Small intestine (tissue), 7 donors: Measurements from ENCODE around the gene PRMT7. TPM values are rescaled to one million over a fixed set of nuclear protein-coding genes. Genes with fewer than 3 reads are reported as not detected.
A peak's percentile ranks its signal among the peaks of the same experiment; 100 is the strongest.

Experiments used
- DNase-seq, 2 donors: peaks; one replicate each; pipeline versions ENCODE4 v3.0.0 to v3.0.0-alpha.2; 2013
- FAIRE-seq: peaks from 2 replicates; lab custom pipeline; 2012; peaks lifted over from hg19 to GRCh38; lab: Jason Lieb, UNC
- H3K27ac ChIP-seq, 3 donors: one replicate each; pipeline ENCODE4 v1.5.1; 2013; ENCODE audit warnings: low read length in 2 of 3, mild to moderate bottlenecking in 2 of 3, control low read depth in 1 of 3, inconsistent platforms in 1 of 3, low read depth in 1 of 3, moderate library complexity in 1 of 3
- H3K27me3 ChIP-seq, 3 donors: one replicate each; pipeline ENCODE4 v1.6.1; 2013; ENCODE audit warnings: low read length in 3 of 3, inconsistent platforms in 1 of 3; ENCODE audit not compliant: control insufficient read depth in 3 of 3, insufficient read depth in 3 of 3
- H3K36me3 ChIP-seq, 3 donors: one replicate each; pipeline ENCODE4 v1.6.1; 2013; ENCODE audit warnings: low read length in 3 of 3, inconsistent platforms in 1 of 3, low read depth in 1 of 3, mild to moderate bottlenecking in 1 of 3, moderate library complexity in 1 of 3; ENCODE audit not compliant: control insufficient read depth in 3 of 3, insufficient read depth in 2 of 3
- H3K4me1 ChIP-seq, 3 donors: one replicate each; pipeline ENCODE4 v1.6.1; 2013; ENCODE audit warnings: low read length in 2 of 3, inconsistent platforms in 1 of 3, low read depth in 1 of 3, mild to moderate bottlenecking in 1 of 3, moderate library complexity in 1 of 3; ENCODE audit not compliant: control insufficient read depth in 3 of 3, insufficient read depth in 2 of 3
- H3K4me3 ChIP-seq, 3 donors: one replicate each; pipeline ENCODE4 v1.5.1; 2013; ENCODE audit warnings: low read length in 3 of 3, control low read depth in 1 of 3, inconsistent platforms in 1 of 3, low read depth in 1 of 3, mild to moderate bottlenecking in 1 of 3, moderate library complexity in 1 of 3
- H3K9me3 ChIP-seq, 2 donors: one replicate each; pipeline ENCODE4 v1.6.1; 2013; ENCODE audit warnings: low read depth in 1 of 2, low read length in 1 of 2; ENCODE audit not compliant: control insufficient read depth in 2 of 2, insufficient read depth in 1 of 2
- WGBS, 3 donors: extraction: QIAGEN DNeasy Blood & Tissue Kit; methylation state at CpG; one replicate each; pipeline ENCODE4 v1.1.7; 2013; 5-methylcytosine and 5-hydroxymethylcytosine counted together
- polyA plus RNA-seq, 4 donors: library from polyadenylated mRNA; stranded (reverse) in 3 of 4; unstranded in 1 of 4; fragments of 200-250 nt in 3 of 4; fragments of 120-200 nt in 1 of 4; gene quantifications; one replicate each; pipeline versions ENCODE4 v1.2.1 to v1.2.3, GENCODE V29; 2013
- donor health status: healthy with polysubstance abuse.
- donor health status: control.
- donor health status: control.
- donor health status: Bipolar disorder and iron deficiency.
- donor health status: healthy.

PRMT7 gene
- polyA plus RNA-seq, 4 donors = 13.6 to 46.3 (median 20.2) TPM

GRCh38 chr16:68331879-68332410 is 21.1 kb downstream of the PRMT7 start:
- no peak for FAIRE-seq
- WGBS, 3 donors = 22 to 30% (median 24%) methylated on average over 4 of the region's 4 CpGs

GRCh38 chr16:68332411-68333121 is 21.7 kb downstream of the PRMT7 start:
- WGBS, 3 donors = 36 to 37% (median 37%) methylated on average over 7 of the region's 7 CpGs
- peak; percentile 68 to 71 for DNase-seq
- no peaks in the 10 kb centered on the region for H3K27me3 ChIP-seq
- peak overlapping the region in 2 of 3 donors; percentile 43 to 72 for H3K27ac ChIP-seq
- peaks cover 2 to 50% (median 3%) of the 10 kb centered on the region in 3 donors for H3K4me1 ChIP-seq
- no peak overlapping the region for H3K4me3 ChIP-seq
- no peak for FAIRE-seq
- H3K9me3 ChIP-seq = no peaks in the 10 kb centered on the region
- H3K36me3 ChIP-seq = peaks cover 0 to 24% (median 2%) of the 10 kb centered on the region in 3 donors

More at GRCh38 chr16:68331879-68332410, 21.1 kb downstream of the PRMT7 start:
- Histone ChIP-seq H3K27me3 (no peaks in the 10 kb centered on the region), H3K9me3 (no peaks in the 10 kb centered on the region), H3K4me3 (no peak overlapping the region), H3K4me1 (peaks cover 2 to 55% (median 3%) of the 10 kb centered on the region in 3 donors), H3K36me3 (peaks cover 0 to 25% (median 0%) of the 10 kb centered on the region in 3 donors), H3K27ac (peak overlapping the region in 2 of 3 donors; percentile 43 to 72)
- DNase-seq = no peak

GRCh38 chr16:68335175-68335574 is 24.4 kb downstream of the PRMT7 start:
- Histone ChIP-seq H3K4me3 (no peak overlapping the region), H3K9me3 (no peaks in the 10 kb centered on the region), H3K36me3 (peaks cover 4 to 48% (median 10%) of the 10 kb centered on the region in 3 donors), H3K4me1 (peaks cover 2 to 29% (median 3%) of the 10 kb centered on the region in 3 donors), H3K27me3 (no peaks in the 10 kb centered on the region), H3K27ac (no peak overlapping the region)
- 84 to 97% (median 91%) methylated on average over 5 of the region's 5 CpGs for WGBS, 3 donors
- FAIRE-seq (no peak), DNase-seq (no peak)

- peaks cover 4 to 66% (median 11%) of the 10 kb centered on the region in 3 donors for H3K36me3 ChIP-seq
Observed at GRCh38 chr16:68338326-68339119, 27.7 kb downstream of the PRMT7 start.

GRCh38 chr16:68339214-68339613 is 28.4 kb downstream of the PRMT7 start:
- H3K27ac ChIP-seq = no peak overlapping the region
- H3K4me1 ChIP-seq = peaks cover 0 to under 1% (median 0%) of the 10 kb centered on the region in 3 donors
- peaks cover 4 to 67% (median 11%) of the 10 kb centered on the region in 3 donors for H3K36me3 ChIP-seq
- H3K27me3 ChIP-seq = no peaks in the 10 kb centered on the region
- FAIRE-seq = no peak
- WGBS, 3 donors = 93 to 95% (median 94%) methylated on average over 13 of the region's 13 CpGs
- H3K4me3 ChIP-seq = no peak overlapping the region
- H3K9me3 ChIP-seq = no peaks in the 10 kb centered on the region
- no peak for DNase-seq

More at GRCh38 chr16:68338326-68339119, 27.7 kb downstream of the PRMT7 start:
- no peak overlapping the region for H3K27ac ChIP-seq
- 96 to 97% (median 96%) methylated on average over 16 of the region's 16 CpGs for WGBS, 3 donors
- no peaks in the 10 kb centered on the region for H3K27me3 ChIP-seq
- DNase-seq (no peak), FAIRE-seq (no peak)
- H3K9me3 ChIP-seq = no peaks in the 10 kb centered on the region
- peaks cover 0 to 7% (median 0%) of the 10 kb centered on the region in 3 donors for H3K4me1 ChIP-seq
- no peak overlapping the region for H3K4me3 ChIP-seq

GRCh38 chr16:68342620-68343019 is 31.8 kb downstream of the PRMT7 start:
- H3K4me1 ChIP-seq = no peaks in the 10 kb centered on the region
- FAIRE-seq (no peak), DNase-seq (no peak)
- 92 to 95% (median 94%) methylated on average over 7 of the region's 7 CpGs for WGBS, 3 donors
- H3K27ac ChIP-seq = no peak overlapping the region
- H3K4me3 ChIP-seq = no peak overlapping the region
- peaks cover 4 to 77% (median 14%) of the 10 kb centered on the region in 3 donors for H3K36me3 ChIP-seq
- H3K27me3 ChIP-seq = no peaks in the 10 kb centered on the region
- H3K9me3 ChIP-seq = no peaks in the 10 kb centered on the region

GRCh38 chr16:68343137-68343536 is 32.3 kb downstream of the PRMT7 start:
- no peaks in the 10 kb centered on the region for H3K27me3 ChIP-seq
- DNase-seq (no peak), FAIRE-seq (no peak)
- H3K4me1 ChIP-seq = no peaks in the 10 kb centered on the region
- H3K36me3 ChIP-seq = peaks cover 4 to 77% (median 9%) of the 10 kb centered on the region in 3 donors
- H3K4me3 ChIP-seq = no peak overlapping the region
- no peak overlapping the region for H3K27ac ChIP-seq
- no peaks in the 10 kb centered on the region for H3K9me3 ChIP-seq
- 95 to 98% (median 96%) methylated on average over 7 of the region's 7 CpGs for WGBS, 3 donors

- DNase-seq = no peak
- no peak overlapping the region for H3K4me3 ChIP-seq
- H3K4me1 ChIP-seq = no peaks in the 10 kb centered on the region
- no peak for FAIRE-seq
- H3K27me3 ChIP-seq = no peaks in the 10 kb centered on the region
- 83 to 87% (median 86%) methylated on average over 11 of the region's 11 CpGs for WGBS, 3 donors
- no peaks in the 10 kb centered on the region for H3K9me3 ChIP-seq
- H3K36me3 ChIP-seq = peaks cover 2 to 78% (median 8%) of the 10 kb centered on the region in 3 donors
- no peak overlapping the region for H3K27ac ChIP-seq
Observed at GRCh38 chr16:68344252-68344651, 33.4 kb downstream of the PRMT7 start.
